HG02973 (cell line): Measurements from ENCODE around the gene SPATA31E1.
"Not testable (repeated sequence)": the region's sequence is repeated elsewhere in the genome, so short reads cannot be mapped to it uniquely, and the experiment has no call there.

Experiments
- ATAC-seq: cut with Tn5 transposase; IDR thresholded peaks from one replicate; pipeline ENCODE4 v1.9.1; 2021; ENCODE audit warnings: moderate library complexity; ENCODE audit not compliant: unreplicated experiment

The SPATA31E1 gene

DNA sequence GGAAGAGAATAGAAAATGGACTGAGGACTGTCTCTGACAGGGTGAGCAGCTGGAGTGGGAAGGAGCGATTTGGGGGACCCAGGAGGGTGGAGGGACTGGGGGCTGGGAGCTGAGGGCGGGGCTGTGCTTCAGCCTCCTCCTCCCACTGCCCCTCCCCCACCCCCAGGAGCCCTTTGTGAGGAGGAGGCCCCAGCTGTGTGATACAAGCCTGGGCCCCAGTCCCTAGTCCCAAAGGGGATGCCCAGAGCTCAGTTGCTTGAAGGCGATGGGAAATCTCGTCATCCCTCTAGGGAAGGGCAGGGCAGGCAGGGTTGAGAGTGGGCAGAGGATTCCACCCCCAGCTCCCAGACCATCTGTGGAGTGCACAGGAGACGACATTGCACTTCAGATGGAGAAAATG lies at the start of gene SPATA31E1:
SPATA31E1 (plus strand) TSS at position 251 of the 400 bp plus-strand sequence; CDS start at position 266, 15 bp downstream.
- no peak for ATAC-seq

DNA sequence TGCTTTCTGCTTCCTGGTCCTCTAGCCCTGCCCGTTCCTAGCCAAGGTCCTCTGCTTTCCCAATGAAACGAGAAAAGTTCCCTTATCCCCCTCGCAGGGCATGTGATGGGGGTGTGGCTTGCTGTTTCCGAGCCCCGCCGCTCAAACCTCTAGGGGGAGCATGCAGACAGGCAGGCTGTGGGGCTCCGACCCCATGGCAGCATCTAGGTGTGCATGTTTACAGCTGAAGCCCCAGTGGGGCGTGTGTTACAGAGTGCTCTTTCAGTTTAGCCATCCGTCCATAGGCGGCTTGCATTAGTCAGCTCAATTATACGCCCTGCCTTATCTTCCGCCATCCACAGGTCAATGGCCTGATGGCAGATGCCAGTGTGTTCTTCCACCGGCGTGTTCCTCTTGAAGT lies 48.3 kb upstream of the SPATA31E1 start:
- ATAC-seq = no peak

DNA sequence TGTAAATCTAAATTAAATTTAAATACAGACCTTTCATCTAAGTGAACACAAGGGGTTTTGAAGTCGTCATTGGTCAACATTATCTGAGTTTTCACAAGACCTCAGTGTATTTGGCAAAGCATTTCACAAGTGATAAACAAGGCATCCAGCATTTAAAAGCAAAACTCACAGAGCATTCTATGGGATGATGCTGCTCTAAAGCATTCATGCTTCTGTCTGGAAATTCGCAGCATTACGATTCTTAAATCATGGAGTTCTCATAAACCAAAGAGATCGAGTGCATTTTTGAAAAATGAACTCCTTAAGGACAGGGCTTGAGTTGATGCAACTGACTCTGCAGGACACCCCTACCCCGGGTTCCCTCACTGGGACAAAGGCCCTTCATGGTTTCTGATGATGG lies 46.1 kb upstream of the SPATA31E1 start:
- ATAC-seq = no peak

DNA sequence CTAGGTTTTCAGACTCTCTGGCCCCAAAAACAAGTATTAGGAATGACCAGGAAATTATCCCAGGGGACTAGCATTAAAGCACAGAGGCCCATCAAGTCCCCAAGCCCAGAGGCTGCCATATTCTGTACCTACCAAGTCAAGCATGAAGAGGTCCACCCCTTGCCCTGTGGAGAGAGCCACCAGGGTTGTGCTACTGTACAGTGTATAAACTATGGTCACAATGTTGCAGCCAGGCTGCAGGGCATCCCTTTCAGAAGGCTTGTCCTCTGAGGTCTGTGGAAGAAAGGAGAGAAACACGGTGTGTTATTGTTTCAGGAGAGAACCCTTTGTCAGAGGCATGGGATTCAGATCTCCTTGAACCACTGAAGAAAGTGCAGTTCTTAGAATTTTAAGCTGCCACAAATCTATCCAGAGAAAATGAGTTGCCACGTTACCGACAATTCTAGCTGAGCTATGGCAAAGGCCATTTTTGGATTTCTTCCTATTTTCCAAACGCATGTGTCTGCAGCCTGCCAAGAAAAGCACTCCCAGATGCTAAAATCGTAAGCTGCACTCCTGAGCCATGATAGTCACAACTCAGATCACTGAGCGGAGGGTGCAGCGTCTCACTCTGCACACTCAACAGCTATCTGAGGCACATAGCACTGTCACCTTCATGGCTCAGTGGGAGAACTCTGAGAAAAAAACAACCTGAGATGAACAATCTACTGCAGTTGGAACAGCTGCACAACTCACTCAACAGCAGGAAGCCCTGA lies 45.5 kb upstream of the SPATA31E1 start:
- no peak for ATAC-seq

DNA sequence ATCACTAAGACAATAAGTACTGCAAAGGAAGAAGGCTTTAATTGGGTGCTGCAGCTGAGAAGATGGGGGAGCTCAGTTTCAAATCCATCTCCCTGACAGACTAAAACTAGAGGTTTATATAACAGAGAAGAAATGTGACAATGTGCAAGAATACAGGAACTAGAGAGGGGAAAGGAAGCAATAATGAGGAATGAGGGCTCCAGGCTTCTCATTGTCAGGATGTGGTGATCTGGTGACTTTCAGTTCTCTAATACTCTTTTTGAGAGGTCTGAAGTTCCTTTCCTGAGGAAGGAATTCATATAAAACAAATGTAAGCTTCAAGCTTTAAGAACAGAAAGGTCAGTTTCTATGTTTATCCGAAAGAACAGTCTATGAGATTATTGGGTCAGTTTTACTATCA lies 42.5 kb upstream of the SPATA31E1 start:
- ATAC-seq = no peak

DNA sequence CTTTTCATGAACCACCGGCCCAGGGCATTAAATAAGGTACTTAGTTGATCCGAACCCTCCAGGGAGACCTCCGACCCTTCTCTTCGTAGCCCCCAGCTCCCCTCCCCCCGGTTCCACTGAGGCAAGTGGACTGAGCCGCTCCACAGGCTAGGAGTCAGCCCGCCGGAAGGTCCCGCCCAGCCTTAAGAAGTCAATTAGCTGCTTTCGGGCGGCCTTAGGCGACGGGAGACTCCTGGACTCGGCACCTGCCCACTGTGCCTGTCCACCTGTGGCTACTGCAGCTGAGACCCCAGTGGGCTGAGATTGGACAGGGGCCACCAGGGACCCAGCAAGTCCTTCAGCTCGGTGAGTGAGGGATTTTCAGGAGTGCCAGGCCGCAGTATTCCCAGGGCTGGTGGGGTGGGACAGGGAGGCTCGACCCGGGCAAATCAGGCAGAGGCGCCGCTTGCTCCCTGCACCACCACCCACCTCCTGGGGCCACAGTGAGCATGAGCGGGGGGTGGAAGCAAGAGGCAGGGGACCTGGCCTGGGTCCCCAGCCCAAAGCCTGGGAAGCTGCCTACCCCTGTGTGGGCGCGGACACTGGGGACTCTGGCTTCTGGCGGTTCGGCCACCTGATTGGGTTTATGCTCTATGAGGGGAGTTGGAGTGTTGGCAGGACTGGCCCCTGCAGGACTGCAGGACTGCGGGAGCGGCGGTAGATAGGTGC lies 39.6 kb upstream of the SPATA31E1 start:
- ATAC-seq = no peak

DNA sequence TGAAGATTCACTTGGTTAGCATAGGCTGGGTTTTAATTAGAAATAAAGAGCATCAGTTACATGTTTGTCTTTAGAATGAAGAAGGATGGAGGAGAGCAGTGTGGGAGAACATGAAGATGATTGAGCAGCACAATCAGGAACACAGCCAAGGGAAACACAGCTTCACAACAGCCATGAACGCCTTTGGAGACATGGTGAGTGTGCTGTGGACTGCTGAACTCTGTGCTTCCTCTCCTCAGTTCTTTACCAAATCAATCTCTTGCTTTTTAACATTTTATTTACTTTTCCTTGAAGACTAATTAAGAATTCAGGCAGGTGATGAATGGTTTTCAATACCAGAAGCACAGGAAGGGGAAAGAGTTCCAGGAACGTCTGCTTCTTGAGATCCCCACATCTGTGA lies 38.2 kb upstream of the SPATA31E1 start:
- no peak for ATAC-seq

DNA sequence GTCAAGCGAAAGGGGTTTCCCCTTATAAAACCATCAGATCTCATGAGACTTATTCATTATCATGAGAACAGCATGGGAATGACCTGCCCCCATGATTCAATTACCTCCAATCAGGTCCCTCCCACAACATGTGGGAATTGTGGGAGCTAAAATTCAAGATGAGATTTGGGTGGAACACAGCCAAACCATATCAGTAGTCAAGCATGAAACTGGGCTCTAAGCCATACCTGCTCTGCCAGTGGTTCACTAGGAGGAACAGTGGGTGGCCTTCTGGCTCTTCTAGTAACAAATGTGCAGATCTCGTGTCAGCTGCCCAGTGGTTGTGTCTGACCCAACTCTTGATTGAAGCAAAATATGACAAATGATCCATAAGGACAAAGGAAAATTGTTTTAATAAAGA lies 34.9 kb upstream of the SPATA31E1 start:
- ATAC-seq = not testable (repeated sequence)

DNA sequence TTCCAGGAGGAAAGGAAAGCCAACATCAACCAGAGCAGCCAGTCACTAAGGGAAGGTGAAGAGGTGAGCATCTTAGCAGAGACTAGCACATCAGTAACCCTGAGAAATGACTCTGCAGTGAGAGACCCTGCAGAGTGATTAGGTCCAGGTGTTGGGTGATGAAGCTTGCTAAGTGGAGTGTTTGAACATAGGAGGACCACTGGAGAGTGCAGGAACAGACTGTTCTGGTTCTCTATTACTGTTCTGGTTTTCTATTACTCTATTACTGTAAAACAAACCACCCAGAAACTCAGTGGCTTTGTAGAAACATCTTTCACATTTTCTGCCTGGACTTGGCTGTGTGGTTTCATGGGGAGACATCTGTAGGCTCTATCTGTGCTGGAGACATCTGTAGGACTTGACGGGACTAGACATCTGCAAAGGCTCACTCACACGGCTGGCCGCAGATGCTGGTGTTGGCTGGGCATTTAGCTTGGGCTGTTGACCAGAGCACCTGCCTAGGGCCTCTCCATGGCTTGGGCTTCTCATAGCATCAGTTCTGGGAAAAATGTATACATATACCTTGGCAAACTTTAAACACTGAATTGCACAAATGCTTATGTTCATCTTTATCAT lies 33.4 kb upstream of the SPATA31E1 start:
- ATAC-seq = no peak

DNA sequence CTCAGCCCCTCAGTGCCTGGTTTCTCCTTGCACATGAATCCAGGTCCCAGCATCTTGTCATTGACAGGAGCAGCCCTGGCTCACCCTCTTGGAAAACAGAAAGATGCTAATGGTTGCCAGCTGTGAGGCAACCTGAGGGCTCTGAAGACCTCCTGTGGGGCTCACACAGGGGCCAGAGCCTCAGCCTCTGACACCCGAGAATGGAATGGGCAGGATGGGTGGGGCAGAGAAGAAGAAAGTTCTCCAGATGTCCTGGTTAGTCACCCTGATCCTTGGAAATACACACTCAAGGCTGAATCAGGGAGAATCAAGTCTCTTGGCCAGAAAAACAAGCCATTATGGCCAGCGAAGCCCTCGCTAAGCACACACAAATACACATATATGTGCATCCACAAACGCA lies 32.3 kb upstream of the SPATA31E1 start:
- no peak for ATAC-seq

DNA sequence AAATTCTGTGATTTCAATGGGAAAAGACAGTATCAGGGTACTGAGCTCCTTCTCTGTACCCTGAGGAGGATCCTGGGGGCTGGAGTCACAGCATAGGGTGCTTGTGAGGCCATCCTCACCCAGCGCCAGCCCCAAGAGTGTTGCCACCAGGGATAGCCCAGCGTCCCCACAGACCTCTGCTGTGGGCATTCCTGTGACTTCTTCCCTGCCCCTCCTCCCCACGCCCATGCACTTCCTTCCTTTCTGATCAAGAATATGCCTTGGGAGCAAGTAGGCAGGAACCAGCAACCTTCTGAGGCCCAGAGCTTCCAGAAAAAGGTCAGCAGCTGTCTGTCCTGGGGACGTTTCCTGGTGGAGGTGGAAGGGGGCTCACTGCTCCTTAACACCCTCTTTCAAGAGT lies 31.5 kb upstream of the SPATA31E1 start:
- ATAC-seq = not testable (repeated sequence)

DNA sequence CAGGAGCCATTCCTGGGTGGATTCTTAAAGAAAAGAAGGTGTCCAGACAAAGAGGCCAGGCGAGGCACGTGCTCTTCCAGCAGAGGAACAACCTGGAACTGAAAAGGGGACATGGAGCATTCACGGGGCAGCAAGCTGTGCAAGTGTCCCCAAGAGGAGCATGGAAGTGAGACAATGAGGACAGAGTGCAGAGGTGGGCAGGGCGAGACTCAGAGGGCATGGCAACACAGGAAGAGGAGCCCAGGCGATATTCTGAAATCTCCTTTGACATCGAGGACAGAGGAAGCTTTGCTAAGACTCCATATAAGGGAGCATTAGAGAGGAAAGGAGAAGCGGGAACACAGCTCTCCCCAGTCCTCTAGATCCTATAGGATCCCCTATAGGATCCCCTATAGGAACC lies 29.4 kb upstream of the SPATA31E1 start:
- ATAC-seq = no peak

DNA sequence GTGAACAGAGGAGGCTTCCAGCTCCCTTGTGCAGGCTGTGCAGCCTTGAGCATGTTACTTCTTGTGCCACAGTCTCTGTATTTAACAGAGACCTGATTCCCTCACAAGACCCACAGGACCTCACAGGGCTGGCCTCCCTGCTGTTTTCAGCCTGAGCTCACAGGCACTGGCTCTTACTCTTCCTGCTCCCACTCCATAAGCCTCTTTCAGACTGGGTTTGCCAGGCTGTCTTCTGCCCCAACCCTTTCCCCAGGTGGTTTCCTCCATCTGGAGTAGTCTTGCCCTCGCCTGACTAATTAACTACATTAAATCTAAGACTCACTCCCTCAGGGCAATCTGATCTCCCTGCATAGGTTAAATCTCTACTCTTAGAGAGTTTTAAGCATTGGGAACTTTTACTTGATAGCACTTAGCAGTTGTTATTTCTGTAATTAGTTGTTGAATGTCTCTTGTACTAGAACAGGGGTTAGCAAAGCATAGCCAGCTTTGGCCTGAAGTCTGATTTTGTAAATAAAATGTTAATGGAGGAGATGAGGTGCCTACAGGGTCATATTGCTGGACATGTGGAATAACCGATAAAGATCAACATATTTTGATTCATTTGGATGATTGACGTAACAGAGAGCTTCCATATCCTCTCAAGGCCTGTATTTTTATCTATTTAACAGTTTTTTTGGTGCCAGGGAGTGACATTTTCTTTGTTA lies 28.6 kb upstream of the SPATA31E1 start:
- no peak for ATAC-seq

DNA sequence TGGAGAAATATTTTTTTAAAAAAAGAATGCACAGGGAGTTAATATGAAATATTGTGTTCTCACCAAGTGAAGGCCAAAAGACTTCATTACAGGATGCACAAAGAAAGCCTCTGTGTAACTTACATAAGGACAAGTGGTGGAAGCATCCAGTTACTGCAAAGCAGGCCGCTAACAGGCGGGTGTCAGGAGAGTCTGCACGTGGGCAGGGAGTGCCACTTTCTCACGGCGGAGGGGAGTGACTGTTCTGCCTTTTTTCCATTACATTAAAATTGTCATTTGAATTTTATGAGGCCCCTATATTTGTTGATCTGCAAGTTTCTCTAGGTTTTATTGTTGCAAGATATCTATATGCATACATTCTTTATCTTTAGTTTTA lies 28.1 kb upstream of the SPATA31E1 start:
- no peak for ATAC-seq

DNA sequence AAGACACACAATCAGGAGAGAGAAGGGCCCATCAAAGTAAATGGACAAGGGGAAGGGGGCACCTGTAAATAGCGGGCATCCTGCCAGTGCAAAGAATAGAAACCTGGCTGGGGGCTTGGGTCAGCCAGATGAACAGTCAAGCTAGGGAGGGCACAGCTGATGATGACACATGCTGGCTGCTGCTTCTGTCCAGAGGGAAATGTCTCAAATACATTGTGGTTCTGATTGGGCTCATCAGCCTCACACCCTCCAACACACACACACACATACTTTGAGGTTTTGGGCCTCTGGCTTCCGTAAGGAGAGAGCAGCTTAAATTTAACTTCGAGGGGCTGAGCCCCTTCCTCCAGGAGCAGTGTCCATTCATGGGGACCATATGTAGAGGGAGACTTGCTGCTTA lies 27.6 kb upstream of the SPATA31E1 start:
- ATAC-seq = no peak

DNA sequence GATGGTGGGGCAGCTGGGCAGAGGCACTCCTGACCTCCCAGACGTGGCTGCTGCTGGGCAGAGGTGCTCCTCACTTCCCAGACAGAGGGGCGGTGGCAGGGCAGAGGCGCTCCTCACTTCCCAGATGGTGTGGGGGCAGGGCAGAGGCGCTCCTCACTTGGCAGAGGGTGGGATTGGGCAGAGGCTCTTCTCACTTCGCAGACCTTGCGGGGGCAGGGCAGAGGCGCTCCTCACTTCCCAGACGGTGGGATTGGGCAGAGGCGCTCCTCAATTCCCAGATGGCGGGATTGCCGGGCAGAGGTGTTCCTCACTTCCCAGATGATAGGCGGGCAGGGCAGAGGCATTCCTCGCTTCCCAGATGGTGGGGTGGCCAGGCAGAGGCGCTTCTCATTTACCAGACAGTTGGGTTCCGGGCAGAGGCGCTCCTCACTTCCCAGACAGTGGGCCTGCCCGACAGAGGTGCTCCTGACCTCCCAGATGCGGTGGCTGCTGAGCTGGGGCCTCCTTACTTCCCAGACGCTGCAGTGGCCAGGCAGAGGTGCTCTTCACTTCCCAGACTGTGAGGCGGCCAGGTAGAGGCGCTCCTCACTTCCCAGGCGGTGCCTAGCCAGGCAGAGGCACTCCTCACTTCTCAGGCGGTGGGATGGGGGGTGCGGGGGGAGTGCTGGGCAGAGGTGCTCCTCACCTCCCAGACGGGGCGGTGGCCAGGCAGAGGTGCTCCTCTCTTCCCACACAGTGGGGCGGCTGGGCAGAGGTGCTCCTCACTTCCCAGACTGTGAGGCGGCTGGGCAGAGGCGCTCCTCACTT lies 25.3 kb upstream of the SPATA31E1 start:
- ATAC-seq = no peak

DNA sequence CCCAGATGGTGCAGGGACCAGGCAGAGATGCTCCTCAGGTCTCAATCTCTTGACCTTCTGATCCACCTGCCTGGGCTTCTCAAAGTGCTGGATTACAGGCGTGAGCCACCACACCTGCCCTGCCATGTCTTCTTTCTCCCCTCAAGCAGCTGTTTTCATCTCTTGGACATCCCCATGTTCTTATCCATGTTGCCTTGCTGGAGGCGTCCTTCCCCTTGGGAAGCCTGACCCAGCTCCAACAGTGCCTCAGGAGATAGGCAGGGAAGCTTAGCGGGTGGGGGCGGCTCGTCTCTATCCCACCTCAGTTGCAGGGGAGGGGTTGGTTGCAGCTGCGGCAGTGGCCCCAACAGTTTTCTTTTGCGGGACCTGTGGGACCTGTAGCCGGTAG lies 24.7 kb upstream of the SPATA31E1 start:
- no peak for ATAC-seq

DNA sequence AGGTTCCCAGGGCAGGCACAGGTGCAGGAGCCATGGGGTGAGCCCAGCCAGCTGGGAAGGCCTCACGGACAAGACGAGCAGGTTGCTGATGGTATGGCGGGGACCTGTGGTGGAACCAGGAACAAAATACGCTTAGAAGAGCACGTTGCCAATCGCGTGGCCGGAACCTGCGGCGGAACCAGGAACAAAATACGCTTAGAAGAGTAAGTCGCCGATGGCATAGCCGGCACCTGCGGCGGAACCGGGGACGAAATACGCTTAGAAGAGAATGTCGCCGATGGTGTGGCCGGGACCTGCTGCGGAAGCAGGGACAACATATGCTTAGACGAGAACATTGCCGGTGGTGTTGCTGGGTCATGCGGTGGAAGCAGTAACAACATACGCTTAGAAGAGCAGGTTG lies 23.5 kb upstream of the SPATA31E1 start:
- no peak for ATAC-seq

DNA sequence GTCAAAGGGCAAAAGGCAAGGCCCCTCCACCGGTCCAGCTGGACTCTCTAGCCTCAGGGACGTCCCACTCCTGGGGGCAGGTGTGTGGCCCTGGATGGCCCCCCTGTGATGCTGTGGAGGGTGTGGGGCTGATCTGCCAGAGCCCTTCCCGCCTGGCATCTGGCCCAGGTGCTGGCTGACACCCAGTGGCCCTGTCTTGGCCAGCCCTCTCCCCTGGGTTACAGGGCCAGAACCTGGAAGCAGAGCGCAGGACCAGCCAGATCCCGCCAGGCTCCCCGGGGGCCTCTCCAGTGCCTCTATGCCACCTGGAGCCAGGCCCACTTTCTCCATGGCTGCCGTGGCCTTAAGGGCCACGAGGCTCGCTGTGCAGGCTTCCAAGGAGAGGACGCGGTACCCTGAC lies 22.9 kb upstream of the SPATA31E1 start:
- no peak for ATAC-seq

DNA sequence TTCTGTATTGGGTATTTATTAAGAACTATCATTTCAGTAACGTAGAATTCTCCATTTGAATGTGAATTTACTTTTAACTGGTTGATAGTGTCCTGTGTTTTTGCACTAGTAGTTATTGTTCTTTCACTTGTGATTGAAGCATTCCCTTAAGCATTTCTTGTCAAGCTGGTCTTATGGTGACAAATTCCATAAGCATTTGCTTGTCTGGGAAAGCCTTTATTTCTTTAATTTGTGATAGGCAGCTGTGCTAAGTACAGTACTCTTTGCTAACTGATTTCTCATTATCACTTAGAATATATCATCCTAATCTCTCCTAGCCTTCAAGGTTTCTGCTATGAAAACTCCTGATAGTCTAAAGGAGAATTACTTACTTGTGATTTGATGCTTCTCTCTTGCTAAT lies 21.3 kb upstream of the SPATA31E1 start:
- no peak for ATAC-seq
